ENCODE results near the gene ABI3BP. TPM values are rescaled to one million over a fixed set of nuclear protein-coding genes. Genes with fewer than 3 reads are reported as not detected.
A peak's percentile ranks its signal among the peaks of the same experiment; 100 is the strongest.

ABI3BP gene
- total and polyA plus RNA-seq, 2 experiments from 2014 or later: 0.42 to 0.57 TPM

DNA sequence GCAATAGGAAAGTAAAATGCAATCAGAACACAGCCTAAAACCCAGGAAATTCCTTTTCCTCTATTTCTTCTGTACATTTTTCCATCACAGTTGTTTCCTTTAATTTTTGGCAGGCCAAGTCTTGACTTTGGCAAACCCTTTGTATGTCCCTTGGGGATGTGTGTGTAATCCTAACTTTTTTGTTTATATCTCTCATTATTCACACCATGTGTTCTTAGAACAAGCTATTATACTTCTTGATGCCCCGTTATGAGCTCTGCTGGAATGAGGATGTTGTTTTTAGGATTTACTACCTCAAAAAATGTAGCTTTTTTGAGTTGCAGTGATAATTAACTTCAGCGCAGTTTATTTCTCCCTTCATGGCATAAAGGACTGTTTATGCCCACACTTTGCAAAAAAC lies 123.4 kb downstream of the ABI3BP start:
- no peaks in the 10 kb centered on the region for H4K20me1 ChIP-seq (replicated peaks; ENCODE audit: insufficient read depth)
- no peaks in the 10 kb centered on the region for H3K36me3 ChIP-seq (ENCODE audit: insufficient read depth)
- no peaks in the 10 kb centered on the region for H3K27me3 ChIP-seq (ENCODE audit: insufficient read depth)
- peaks cover 4% of the 10 kb centered on the region for H3K4me1 Mint-ChIP-seq
- no peak overlapping the region for H3K4me2 ChIP-seq
- no peak overlapping the region for H3K4me3 Mint-ChIP-seq
- no peak for ATAC-seq
- peaks cover 6% of the 10 kb centered on the region; the same call in 1 of the 2 replicates for H3K4me1 ChIP-seq (ENCODE audit: insufficient read depth)
- no peaks in the 10 kb centered on the region for H3K9me3 Mint-ChIP-seq
- no peaks in the 10 kb centered on the region for H3K9me2 ChIP-seq (ENCODE audit: insufficient read depth)
- H3F3A ChIP-seq (replicated peaks; ENCODE audit: low read depth): no peaks in the 10 kb centered on the region
- H3K27ac Mint-ChIP-seq: no peak overlapping the region
- H3K4me3 ChIP-seq: no peak overlapping the region
- no peaks in the 10 kb centered on the region for H3K79me2 ChIP-seq (replicated peaks; ENCODE audit: insufficient read depth)
- no peak for TF ChIP-seq ZNF331 (CRISPR knock-in tag; IDR thresholded peaks at IDR 0.05; ENCODE audit: low read depth)
- H3K27me3 Mint-ChIP-seq (ENCODE audit: insufficient read depth, low read depth, poor library complexity): no peaks in the 10 kb centered on the region
- DNase-seq (ENCODE audit: low spot score): no peak
- H2AFZ ChIP-seq: peak overlapping the region; percentile 56; the same call in 1 of the 2 replicates
- H3K36me3 Mint-ChIP-seq (ENCODE audit: low read depth): no peaks in the 10 kb centered on the region
- H3K27ac ChIP-seq (ENCODE audit: low read depth): no peak overlapping the region

DNA sequence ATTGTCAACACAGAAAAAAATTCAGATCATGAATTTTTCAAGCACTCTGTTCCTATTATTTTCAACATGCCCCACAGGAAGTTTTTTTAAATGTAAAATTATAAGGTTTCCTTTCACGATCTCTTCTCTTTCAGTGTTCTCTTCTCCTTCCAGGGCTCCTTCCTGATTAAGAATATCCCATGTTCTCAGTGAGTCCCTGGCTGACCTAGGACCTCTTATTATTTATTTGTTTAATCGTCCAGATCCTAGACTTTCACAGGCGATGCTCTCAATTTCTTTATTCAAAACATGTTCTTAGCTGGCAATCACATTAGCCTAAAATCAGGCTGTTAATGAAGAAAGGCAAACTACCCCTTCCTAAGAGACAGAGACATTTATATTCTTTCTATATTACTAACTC lies 124.3 kb downstream of the ABI3BP start:
- Histone ChIP-seq H3K79me2 (replicated peaks; ENCODE audit: insufficient read depth) (no peaks in the 10 kb centered on the region), H4K20me1 (replicated peaks; ENCODE audit: insufficient read depth) (no peaks in the 10 kb centered on the region), H3K9me2 (ENCODE audit: insufficient read depth) (no peaks in the 10 kb centered on the region), H3K4me2 (peak overlapping the region; percentile 40; the same call in 1 of the 2 replicates), H3K27ac (ENCODE audit: low read depth) (no peak overlapping the region), H3K27me3 (ENCODE audit: insufficient read depth) (no peaks in the 10 kb centered on the region), H2AFZ (0 out of 2 replicates have a peak overlapping the region, but pooled peaks have one; percentile 33), H3F3A (replicated peaks; ENCODE audit: low read depth) (no peaks in the 10 kb centered on the region), H3K4me3 (no peak overlapping the region), H3K4me1 (ENCODE audit: insufficient read depth) (peaks cover 6% of the 10 kb centered on the region; the same call in 1 of the 2 replicates), H3K36me3 (ENCODE audit: insufficient read depth) (no peaks in the 10 kb centered on the region)
- peaks cover 4% of the 10 kb centered on the region for H3K4me1 Mint-ChIP-seq
- H3K27ac Mint-ChIP-seq: peak overlapping the region; percentile 86; the same call in 1 of the 2 replicates
- H3K4me3 Mint-ChIP-seq: no peak overlapping the region
- H3K9me3 Mint-ChIP-seq: no peaks in the 10 kb centered on the region
- no peak for DNase-seq (ENCODE audit: low spot score)
- H3K36me3 Mint-ChIP-seq (ENCODE audit: low read depth): no peaks in the 10 kb centered on the region
- H3K27me3 Mint-ChIP-seq (ENCODE audit: insufficient read depth, low read depth, poor library complexity): no peaks in the 10 kb centered on the region
- no peak for ATAC-seq
- TF ChIP-seq NANOG (IDR thresholded peaks at IDR 0.05; ENCODE audit: borderline replicate concordance) (no peak), POLR2AphosphoS5 (IDR thresholded peaks at IDR 0.05; ENCODE audit: low read depth) (no peak), ZNF114 (CRISPR knock-in tag; IDR thresholded peaks at IDR 0.05) (no peak), ZNF331 (CRISPR knock-in tag; IDR thresholded peaks at IDR 0.05; ENCODE audit: low read depth) (no peak), EZH2phosphoT487 (IDR thresholded peaks at IDR 0.05; ENCODE audit: unreplicated experiment) (no peak), CREB1 (CRISPR knock-in tag; IDR thresholded peaks at IDR 0.05; ENCODE audit: low read depth) (no peak), EZH2 (IDR thresholded peaks at IDR 0.05; ENCODE audit: low read depth, unreplicated experiment) (no peak), JUNB (IDR thresholded peaks at IDR 0.05; ENCODE audit: unreplicated experiment) (no peak)
- TF ChIP-seq, protein P1, sequence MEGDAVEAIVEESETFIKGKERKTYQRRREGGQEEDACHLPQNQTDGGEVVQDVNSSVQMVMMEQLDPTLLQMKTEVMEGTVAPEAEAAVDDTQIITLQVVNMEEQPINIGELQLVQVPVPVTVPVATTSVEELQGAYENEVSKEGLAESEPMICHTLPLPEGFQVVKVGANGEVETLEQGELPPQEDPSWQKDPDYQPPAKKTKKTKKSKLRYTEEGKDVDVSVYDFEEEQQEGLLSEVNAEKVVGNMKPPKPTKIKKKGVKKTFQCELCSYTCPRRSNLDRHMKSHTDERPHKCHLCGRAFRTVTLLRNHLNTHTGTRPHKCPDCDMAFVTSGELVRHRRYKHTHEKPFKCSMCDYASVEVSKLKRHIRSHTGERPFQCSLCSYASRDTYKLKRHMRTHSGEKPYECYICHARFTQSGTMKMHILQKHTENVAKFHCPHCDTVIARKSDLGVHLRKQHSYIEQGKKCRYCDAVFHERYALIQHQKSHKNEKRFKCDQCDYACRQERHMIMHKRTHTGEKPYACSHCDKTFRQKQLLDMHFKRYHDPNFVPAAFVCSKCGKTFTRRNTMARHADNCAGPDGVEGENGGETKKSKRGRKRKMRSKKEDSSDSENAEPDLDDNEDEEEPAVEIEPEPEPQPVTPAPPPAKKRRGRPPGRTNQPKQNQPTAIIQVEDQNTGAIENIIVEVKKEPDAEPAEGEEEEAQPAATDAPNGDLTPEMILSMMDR (conservative IDR thresholded peaks at IDR 0.05; ENCODE audit: low read depth in 2 of 2): no peak
- TF ChIP-seq, protein P2, sequence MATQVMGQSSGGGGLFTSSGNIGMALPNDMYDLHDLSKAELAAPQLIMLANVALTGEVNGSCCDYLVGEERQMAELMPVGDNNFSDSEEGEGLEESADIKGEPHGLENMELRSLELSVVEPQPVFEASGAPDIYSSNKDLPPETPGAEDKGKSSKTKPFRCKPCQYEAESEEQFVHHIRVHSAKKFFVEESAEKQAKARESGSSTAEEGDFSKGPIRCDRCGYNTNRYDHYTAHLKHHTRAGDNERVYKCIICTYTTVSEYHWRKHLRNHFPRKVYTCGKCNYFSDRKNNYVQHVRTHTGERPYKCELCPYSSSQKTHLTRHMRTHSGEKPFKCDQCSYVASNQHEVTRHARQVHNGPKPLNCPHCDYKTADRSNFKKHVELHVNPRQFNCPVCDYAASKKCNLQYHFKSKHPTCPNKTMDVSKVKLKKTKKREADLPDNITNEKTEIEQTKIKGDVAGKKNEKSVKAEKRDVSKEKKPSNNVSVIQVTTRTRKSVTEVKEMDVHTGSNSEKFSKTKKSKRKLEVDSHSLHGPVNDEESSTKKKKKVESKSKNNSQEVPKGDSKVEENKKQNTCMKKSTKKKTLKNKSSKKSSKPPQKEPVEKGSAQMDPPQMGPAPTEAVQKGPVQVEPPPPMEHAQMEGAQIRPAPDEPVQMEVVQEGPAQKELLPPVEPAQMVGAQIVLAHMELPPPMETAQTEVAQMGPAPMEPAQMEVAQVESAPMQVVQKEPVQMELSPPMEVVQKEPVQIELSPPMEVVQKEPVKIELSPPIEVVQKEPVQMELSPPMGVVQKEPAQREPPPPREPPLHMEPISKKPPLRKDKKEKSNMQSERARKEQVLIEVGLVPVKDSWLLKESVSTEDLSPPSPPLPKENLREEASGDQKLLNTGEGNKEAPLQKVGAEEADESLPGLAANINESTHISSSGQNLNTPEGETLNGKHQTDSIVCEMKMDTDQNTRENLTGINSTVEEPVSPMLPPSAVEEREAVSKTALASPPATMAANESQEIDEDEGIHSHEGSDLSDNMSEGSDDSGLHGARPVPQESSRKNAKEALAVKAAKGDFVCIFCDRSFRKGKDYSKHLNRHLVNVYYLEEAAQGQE (IDR thresholded peaks at IDR 0.05; ENCODE audit: unreplicated experiment): no peak
- TF ChIP-seq, protein P3, sequence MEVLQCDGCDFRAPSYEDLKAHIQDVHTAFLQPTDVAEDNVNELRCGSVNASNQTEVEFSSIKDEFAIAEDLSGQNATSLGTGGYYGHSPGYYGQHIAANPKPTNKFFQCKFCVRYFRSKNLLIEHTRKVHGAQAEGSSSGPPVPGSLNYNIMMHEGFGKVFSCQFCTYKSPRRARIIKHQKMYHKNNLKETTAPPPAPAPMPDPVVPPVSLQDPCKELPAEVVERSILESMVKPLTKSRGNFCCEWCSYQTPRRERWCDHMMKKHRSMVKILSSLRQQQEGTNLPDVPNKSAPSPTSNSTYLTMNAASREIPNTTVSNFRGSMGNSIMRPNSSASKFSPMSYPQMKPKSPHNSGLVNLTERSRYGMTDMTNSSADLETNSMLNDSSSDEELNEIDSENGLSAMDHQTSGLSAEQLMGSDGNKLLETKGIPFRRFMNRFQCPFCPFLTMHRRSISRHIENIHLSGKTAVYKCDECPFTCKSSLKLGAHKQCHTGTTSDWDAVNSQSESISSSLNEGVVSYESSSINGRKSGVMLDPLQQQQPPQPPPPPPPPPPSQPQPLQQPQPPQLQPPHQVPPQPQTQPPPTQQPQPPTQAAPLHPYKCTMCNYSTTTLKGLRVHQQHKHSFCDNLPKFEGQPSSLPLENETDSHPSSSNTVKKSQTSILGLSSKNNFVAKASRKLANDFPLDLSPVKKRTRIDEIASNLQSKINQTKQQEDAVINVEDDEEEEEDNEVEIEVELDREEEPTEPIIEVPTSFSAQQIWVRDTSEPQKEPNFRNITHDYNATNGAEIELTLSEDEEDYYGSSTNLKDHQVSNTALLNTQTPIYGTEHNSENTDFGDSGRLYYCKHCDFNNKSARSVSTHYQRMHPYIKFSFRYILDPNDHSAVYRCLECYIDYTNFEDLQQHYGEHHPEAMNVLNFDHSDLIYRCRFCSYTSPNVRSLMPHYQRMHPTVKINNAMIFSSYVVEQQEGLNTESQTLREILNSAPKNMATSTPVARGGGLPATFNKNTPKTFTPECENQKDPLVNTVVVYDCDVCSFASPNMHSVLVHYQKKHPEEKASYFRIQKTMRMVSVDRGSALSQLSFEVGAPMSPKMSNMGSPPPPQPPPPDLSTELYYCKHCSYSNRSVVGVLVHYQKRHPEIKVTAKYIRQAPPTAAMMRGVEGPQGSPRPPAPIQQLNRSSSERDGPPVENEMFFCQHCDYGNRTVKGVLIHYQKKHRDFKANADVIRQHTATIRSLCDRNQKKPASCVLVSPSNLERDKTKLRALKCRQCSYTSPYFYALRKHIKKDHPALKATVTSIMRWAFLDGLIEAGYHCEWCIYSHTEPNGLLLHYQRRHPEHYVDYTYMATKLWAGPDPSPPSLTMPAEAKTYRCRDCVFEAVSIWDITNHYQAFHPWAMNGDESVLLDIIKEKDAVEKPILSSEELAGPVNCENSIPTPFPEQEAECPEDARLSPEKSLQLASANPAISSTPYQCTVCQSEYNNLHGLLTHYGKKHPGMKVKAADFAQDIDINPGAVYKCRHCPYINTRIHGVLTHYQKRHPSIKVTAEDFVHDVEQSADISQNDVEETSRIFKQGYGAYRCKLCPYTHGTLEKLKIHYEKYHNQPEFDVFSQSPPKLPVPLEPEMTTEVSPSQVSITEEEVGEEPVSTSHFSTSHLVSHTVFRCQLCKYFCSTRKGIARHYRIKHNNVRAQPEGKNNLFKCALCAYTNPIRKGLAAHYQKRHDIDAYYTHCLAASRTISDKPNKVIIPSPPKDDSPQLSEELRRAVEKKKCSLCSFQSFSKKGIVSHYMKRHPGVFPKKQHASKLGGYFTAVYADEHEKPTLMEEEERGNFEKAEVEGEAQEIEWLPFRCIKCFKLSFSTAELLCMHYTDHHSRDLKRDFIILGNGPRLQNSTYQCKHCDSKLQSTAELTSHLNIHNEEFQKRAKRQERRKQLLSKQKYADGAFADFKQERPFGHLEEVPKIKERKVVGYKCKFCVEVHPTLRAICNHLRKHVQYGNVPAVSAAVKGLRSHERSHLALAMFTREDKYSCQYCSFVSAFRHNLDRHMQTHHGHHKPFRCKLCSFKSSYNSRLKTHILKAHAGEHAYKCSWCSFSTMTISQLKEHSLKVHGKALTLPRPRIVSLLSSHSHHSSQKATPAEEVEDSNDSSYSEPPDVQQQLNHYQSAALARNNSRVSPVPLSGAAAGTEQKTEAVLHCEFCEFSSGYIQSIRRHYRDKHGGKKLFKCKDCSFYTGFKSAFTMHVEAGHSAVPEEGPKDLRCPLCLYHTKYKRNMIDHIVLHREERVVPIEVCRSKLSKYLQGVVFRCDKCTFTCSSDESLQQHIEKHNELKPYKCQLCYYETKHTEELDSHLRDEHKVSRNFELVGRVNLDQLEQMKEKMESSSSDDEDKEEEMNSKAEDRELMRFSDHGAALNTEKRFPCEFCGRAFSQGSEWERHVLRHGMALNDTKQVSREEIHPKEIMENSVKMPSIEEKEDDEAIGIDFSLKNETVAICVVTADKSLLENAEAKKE (CRISPR knock-in tag; IDR thresholded peaks at IDR 0.05): no peak

All from GM23338 (cell line).